Loucy (cell line): ENCODE results near the gene UNC45A.

Experiments
- EZH2phosphoT487 ChIP-seq: fragments of 200-600 bp; IDR thresholded peaks from 2 replicates; pipeline ENCODE4 v1.6.1; 2018; ENCODE audit warnings: antibody characterized with exemption, mild to moderate bottlenecking, moderate library complexity, borderline replicate concordance
- TF ChIP-seq, protein P1 (sequence below): fragments of 200-600 bp; sonication (generic); conservative IDR thresholded peaks from 2 replicates; pipeline ENCODE4 v1.5.1; 2014; ENCODE audit warnings: mild to moderate bottlenecking, antibody characterized with exemption, low read length

DNA sequence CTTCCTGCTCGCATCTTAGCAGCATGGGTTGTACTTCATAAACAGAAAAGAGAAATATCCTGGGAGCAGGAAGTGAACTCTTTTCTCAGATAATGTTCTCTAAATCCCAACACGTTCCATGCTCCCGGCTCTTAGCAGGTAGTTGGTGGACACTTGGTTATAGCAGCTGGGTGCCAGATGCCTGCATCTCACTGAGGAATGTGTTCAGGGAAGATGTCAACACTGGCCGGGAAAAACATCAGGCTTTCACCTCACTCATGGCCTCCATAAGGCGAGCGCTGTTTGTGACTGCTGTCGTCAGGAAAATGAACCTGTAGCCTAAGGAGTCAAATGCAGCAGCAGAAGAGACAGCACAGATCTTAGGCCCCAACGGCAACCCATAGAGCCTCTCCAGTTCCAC, 63.7 kb downstream of the UNC45A start:
- TF ChIP-seq, protein P1, sequence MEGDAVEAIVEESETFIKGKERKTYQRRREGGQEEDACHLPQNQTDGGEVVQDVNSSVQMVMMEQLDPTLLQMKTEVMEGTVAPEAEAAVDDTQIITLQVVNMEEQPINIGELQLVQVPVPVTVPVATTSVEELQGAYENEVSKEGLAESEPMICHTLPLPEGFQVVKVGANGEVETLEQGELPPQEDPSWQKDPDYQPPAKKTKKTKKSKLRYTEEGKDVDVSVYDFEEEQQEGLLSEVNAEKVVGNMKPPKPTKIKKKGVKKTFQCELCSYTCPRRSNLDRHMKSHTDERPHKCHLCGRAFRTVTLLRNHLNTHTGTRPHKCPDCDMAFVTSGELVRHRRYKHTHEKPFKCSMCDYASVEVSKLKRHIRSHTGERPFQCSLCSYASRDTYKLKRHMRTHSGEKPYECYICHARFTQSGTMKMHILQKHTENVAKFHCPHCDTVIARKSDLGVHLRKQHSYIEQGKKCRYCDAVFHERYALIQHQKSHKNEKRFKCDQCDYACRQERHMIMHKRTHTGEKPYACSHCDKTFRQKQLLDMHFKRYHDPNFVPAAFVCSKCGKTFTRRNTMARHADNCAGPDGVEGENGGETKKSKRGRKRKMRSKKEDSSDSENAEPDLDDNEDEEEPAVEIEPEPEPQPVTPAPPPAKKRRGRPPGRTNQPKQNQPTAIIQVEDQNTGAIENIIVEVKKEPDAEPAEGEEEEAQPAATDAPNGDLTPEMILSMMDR, result no peak
- TF ChIP-seq EZH2phosphoT487, result no peak
